Osteoblast (primary cell): Measurements from ENCODE around the gene PSMD9. TPM values are rescaled to one million over a fixed set of nuclear protein-coding genes. Genes with fewer than 3 reads are reported as not detected.
A peak's percentile ranks its signal among the peaks of the same experiment; 100 is the strongest.

Source experiments
- DNase-seq: peaks from one replicate; pipeline ENCODE4 v3.0.0; 2011; ENCODE audit warnings: low spot score, mixed read lengths; ENCODE audit not compliant: insufficient read length; ENCODE audit errors: missing footprints
- H2AFZ ChIP-seq: 2 replicates; pipeline ENCODE4 v1.6.0; 2011; ENCODE audit warnings: mild to moderate bottlenecking, low read length
- H3K27ac ChIP-seq: 2 replicates; pipeline ENCODE4 v1.5.1; 2011; ENCODE audit warnings: mild to moderate bottlenecking, low read depth, low read length, moderate library complexity
- H3K27me3 ChIP-seq: 2 replicates; pipeline ENCODE4 v1.6.0; 2012; ENCODE audit warnings: mild to moderate bottlenecking, control low read depth, inconsistent platforms, low read length, moderate library complexity; ENCODE audit not compliant: insufficient read depth
- H3K36me3 ChIP-seq: 2 replicates; pipeline ENCODE4 v1.5.1; 2011; ENCODE audit warnings: mild to moderate bottlenecking, low read length, control low read depth, moderate library complexity; ENCODE audit not compliant: insufficient read depth
- H3K4me1 ChIP-seq: 2 replicates; pipeline ENCODE4 v1.5.1; 2011; ENCODE audit warnings: mild to moderate bottlenecking, low read length, control low read depth, moderate library complexity; ENCODE audit not compliant: insufficient read depth
- H3K4me2 ChIP-seq: 2 replicates; pipeline ENCODE4 v1.6.0; 2011; ENCODE audit warnings: mild to moderate bottlenecking, low read length; ENCODE audit not compliant: insufficient read depth
- H3K4me3 ChIP-seq: fragments of 200-600 bp; sonication (generic); 3 replicates; pipeline ENCODE4 v1.5.1; 2012; ENCODE audit warnings: mild to moderate bottlenecking, low read length, inconsistent platforms; ENCODE audit not compliant: insufficient read depth
- H3K79me2 ChIP-seq: 2 replicates; pipeline ENCODE4 v1.6.0; 2012; ENCODE audit warnings: mild to moderate bottlenecking, low read length, control low read depth, inconsistent platforms; ENCODE audit not compliant: insufficient read depth
- H3K9me3 ChIP-seq: 2 replicates; pipeline ENCODE4 v1.5.1; 2011; ENCODE audit warnings: low read depth, low read length, control low read depth
- H4K20me1 ChIP-seq: 2 replicates; pipeline ENCODE4 v1.6.0; 2012; ENCODE audit warnings: mild to moderate bottlenecking, low read length, control low read depth; ENCODE audit not compliant: insufficient read depth
- total RNA-seq: library from RNA; depleted of rRNA; stranded (reverse); fragments of >200 nt; gene quantifications from 2 replicates; pipeline ENCODE4 v1.2.3, GENCODE V29; 2012
- TF ChIP-seq, protein P1 (sequence below): IDR thresholded peaks from 2 replicates; pipeline ENCODE4 v1.5.1; 2011; ENCODE audit warnings: mild to moderate bottlenecking, low read depth, low read length, moderate library complexity; ENCODE audit errors: extremely low read depth

The PSMD9 gene, protein sequence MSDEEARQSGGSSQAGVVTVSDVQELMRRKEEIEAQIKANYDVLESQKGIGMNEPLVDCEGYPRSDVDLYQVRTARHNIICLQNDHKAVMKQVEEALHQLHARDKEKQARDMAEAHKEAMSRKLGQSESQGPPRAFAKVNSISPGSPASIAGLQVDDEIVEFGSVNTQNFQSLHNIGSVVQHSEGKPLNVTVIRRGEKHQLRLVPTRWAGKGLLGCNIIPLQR
- 29.7 and 33.0 TPM in 2 replicates for total RNA-seq

DNA sequence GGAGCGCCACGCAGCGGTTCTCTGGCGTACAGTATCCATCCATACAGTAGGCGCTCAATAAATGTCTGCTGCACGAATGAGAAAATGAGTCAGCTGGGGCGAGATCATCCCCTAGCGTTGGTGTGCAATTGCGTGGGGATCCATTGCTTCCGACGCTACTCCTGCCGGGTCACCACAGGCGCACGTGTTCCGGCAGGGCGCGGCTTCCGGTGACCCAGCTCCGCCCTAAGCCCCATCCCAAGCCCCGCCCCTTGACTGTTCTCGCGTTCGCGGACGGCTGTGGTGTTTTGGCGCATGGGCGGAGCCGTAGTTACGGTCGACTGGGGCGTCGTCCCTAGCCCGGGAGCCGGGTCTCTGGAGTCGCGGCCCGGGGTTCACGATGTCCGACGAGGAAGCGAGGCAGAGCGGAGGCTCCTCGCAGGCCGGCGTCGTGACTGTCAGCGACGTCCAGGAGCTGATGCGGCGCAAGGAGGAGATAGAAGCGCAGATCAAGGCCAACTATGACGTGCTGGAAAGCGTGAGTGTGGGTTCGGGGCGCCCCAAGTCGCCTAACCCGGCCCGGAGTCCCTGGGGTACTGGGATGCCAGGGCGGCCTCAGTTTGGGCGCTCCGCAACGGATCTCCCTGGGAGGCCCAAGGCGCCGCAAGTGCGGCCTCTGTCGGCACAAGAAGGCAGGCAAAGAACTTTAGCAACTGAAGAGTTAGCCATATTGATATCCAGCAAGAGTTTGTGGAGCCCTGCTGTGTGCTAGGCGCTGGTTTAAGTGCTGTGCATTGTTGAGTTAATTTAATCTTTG, at the start of gene PSMD9:
TSS of gene PSMD9 (plus strand) at position 313 of the 796 bp plus-strand sequence. CDS start at position 380, 67 bp downstream.
- Histone ChIP-seq H3K9me3 (no peaks in the 10 kb centered on the region), H3K27me3 (no peaks in the 10 kb centered on the region), H4K20me1 (peaks cover 14% of the 10 kb centered on the region), H3K79me2 (peaks cover 44% of the 10 kb centered on the region), H3K36me3 (peaks cover 4% of the 10 kb centered on the region), H2AFZ (peak within 1 kb of the TSS; percentile 93), H3K27ac (peak within 1 kb of the TSS; percentile 92), H3K4me3 (peak within 1 kb of the TSS; percentile 91), H3K4me1 (peaks cover 23% of the 10 kb centered on the region), H3K4me2 (peak within 1 kb of the TSS; percentile 94)
- TF ChIP-seq, protein P1, sequence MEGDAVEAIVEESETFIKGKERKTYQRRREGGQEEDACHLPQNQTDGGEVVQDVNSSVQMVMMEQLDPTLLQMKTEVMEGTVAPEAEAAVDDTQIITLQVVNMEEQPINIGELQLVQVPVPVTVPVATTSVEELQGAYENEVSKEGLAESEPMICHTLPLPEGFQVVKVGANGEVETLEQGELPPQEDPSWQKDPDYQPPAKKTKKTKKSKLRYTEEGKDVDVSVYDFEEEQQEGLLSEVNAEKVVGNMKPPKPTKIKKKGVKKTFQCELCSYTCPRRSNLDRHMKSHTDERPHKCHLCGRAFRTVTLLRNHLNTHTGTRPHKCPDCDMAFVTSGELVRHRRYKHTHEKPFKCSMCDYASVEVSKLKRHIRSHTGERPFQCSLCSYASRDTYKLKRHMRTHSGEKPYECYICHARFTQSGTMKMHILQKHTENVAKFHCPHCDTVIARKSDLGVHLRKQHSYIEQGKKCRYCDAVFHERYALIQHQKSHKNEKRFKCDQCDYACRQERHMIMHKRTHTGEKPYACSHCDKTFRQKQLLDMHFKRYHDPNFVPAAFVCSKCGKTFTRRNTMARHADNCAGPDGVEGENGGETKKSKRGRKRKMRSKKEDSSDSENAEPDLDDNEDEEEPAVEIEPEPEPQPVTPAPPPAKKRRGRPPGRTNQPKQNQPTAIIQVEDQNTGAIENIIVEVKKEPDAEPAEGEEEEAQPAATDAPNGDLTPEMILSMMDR: peak; percentile 73
- DNase-seq: peak; percentile 93

DNA sequence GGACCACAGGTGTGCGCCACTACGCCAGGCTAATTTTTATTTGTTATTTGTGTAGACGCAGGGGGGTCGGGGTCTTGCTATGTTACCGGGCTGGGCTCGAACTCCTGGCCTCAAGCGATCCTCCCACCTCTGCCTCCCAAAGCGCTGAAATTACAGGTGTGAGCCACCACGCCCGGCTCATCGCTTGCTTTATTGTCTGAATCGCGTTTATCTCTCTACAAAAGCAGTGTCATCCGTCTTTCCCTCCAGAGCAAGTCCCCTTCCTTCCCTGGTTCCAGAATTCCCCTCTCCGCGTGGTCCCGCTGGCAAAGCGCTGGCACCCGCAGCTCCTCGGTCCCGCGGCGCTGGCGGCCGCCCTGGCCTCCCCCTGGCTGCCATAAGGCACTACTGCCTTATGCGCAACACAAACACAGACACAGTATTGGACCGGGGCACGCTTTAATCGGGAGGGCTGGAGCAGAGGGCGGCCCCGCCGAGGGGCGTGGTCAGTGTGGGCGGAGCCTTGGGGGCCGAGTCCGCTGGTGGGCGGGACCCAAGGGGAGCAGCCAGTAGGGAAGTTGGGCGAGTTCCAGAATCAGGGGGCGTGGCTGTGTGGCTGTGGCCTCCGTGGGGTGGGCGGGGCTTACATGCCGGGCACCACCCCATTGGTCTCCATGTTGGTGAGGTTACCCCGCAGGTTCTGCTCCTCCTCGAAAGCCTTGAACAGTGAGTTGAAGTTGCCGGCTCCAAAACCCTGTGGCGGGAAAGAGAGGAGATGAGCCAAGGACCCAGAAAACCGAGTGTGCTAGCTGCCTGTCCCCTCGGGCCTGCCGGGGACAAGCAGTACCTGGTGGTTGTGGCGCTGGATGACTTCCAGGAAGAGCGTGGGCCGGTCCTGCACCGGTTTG, 49.2 kb upstream of the PSMD9 start:
- DNase-seq: peak; percentile 99
- Histone ChIP-seq H3K27me3 (no peaks in the 10 kb centered on the region), H2AFZ (peak overlapping the region; percentile 96), H3K9me3 (no peaks in the 10 kb centered on the region), H3K4me2 (peak overlapping the region; percentile 92), H4K20me1 (no peaks in the 10 kb centered on the region), H3K4me1 (peaks cover 3% of the 10 kb centered on the region), H3K36me3 (no peaks in the 10 kb centered on the region), H3K27ac (no peak overlapping the region), H3K79me2 (no peaks in the 10 kb centered on the region), H3K4me3 (peak overlapping the region; percentile 79)
- TF ChIP-seq, protein P1: no peak

DNA sequence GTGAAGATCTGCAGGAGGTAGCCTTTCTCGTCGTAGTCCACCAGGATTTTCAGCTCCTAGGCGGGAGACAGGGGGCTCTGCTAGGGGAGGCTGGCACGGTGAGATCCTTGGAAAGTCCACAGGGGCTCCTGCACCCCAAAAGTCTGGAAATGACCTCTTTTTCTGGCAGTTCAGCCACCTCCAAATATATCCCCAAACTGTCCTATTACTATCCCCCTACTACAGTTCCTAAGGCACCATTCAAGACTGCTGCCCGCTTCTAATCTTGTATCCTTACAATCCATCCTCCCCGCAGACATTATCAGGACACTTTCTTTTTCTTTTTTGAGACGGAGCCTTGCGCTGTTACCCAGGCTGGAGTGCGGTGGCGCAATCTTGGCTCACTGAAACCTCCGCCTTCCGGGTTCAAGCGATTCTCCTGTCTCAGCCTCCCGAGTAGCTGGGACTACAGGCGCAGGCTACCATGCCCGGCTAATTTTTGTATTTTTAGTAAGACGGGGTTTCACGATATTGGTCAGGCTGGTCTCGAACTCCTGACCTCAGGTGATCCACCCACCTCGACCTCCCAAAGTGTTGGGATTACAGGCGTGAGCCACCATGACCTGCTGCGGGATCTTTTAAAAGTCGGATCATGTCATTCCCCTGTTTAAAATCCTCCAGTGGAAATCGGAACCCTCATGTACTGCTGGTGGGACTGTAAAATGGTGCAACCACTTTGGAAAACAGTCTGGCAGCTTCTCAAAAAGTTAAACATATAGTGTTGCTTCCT, 48.4 kb upstream of the PSMD9 start:
- TF ChIP-seq, protein P1: no peak
- H3K9me3 ChIP-seq: no peaks in the 10 kb centered on the region
- no peak overlapping the region for H3K27ac ChIP-seq
- H3K4me3 ChIP-seq: peak overlapping the region; percentile 79
- DNase-seq: no peak
- H2AFZ ChIP-seq: peak overlapping the region; percentile 96
- H3K4me1 ChIP-seq: peaks cover 3% of the 10 kb centered on the region
- no peaks in the 10 kb centered on the region for H3K79me2 ChIP-seq
- no peaks in the 10 kb centered on the region for H3K27me3 ChIP-seq
- no peaks in the 10 kb centered on the region for H4K20me1 ChIP-seq
- no peaks in the 10 kb centered on the region for H3K36me3 ChIP-seq
- H3K4me2 ChIP-seq: peak overlapping the region; percentile 92
